NCI-H1417 treated with DMSO at 0.1 percent for 48 hours (cell line): ENCODE measurements around the gene STRN.
"Not testable (repeated sequence)": the region's sequence is repeated elsewhere in the genome, so short reads cannot be mapped to it uniquely, and the experiment has no call there.

Source experiments
- DNase-seq: peaks from one replicate; lab custom pipeline; 2025; lab: John Stamatoyannopoulos, UW

STRN gene, protein sequence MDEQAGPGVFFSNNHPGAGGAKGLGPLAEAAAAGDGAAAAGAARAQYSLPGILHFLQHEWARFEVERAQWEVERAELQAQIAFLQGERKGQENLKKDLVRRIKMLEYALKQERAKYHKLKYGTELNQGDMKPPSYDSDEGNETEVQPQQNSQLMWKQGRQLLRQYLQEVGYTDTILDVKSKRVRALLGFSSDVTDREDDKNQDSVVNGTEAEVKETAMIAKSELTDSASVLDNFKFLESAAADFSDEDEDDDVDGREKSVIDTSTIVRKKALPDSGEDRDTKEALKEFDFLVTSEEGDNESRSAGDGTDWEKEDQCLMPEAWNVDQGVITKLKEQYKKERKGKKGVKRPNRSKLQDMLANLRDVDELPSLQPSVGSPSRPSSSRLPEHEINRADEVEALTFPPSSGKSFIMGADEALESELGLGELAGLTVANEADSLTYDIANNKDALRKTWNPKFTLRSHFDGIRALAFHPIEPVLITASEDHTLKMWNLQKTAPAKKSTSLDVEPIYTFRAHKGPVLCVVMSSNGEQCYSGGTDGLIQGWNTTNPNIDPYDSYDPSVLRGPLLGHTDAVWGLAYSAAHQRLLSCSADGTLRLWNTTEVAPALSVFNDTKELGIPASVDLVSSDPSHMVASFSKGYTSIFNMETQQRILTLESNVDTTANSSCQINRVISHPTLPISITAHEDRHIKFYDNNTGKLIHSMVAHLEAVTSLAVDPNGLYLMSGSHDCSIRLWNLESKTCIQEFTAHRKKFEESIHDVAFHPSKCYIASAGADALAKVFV

DNA sequence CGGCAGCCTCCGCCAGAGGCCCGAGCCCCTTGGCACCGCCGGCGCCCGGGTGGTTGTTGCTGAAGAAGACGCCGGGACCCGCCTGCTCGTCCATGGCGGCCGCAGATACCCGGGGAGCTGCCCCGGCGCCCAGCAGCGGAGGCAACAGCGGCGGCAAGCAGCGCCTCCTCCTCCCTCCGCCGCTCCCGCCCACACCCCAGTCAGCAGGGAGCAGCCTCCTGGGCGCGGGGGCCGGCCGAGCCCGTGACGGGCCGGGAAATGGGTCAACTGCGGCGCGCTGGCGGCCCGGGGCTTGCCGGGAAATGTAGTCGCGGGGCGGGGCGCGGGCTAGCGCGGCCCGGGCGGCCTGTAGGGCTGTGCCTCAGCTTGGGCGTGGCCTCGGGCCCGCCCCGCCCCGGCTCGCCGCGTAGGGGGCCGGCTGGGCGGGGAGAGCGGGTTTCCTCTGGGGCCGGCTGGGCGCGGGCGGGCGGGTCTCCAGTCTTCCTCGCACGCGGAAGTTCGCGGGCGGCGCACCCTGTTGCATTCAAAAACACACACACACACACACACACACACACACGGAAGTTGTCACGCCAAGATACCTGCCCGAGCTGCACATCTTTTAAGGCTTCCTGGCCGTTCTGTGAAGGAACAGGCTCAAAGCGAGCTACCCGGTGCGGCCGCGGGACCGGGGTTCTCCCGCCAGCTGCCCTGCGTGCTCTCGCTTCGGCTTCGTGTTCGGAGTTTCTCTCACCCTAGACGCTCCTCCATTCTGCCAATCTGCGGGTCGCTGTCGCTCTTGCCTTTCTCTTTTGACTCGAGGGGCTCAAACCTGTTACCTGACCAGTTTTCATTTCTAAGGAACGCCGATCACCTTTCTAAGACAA lies at the start of gene STRN:
Gene STRN (minus strand): TSS at position 167 of the 866 bp plus-strand sequence. CDS start 73 bp downstream, at position 94.
- peak; percentile 82 for DNase-seq

DNA sequence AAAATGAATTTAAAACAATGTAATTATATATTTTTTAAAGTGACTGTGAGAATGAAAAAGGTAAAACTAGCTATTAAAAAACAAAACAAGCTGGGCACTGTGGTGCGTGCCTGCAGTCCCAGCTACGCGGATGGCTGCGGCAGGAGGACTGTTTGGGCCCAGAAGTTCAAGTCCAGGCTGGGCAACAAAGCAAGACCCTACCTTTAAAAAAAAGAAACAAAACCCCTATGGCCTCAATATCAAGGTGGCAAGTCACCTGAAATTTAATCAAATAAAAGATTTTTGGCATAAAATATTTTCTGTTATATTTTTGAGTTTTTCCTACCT lies 46.9 kb upstream of the STRN start:
- no peak for DNase-seq

GRCh38 chr2:37011130-37011529 lies 44.8 kb upstream of the STRN start:
- DNase-seq = no peak

- DNase-seq = no peak
Measured at GRCh38 chr2:37005118-37005868, 39.0 kb upstream of the STRN start.

GRCh38 chr2:37000988-37001556 lies 34.7 kb upstream of the STRN start:
- no peak for DNase-seq

- no peak for DNase-seq
Measured at GRCh38 chr2:37000318-37000717, 34.0 kb upstream of the STRN start.

DNA sequence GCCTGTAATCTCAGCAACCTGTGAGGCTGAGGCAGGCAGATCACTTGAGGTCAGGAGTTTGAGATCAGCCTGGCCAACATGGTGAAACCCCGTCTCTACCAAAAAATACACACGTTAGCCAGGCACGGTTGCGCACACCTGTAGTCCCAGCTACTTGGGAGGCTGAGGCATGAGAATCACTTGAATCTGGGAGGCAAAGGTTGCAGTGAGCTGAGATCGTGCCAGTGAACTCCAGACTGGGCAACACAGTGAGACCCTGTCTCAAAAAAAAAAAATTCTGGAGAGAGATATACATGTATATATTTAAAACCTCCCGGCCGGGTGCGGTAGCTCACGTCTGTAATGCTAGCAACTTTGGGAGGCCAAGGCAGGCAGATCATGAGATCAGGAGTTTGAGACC lies 33.1 kb upstream of the STRN start:
- DNase-seq = not testable (repeated sequence)

DNA sequence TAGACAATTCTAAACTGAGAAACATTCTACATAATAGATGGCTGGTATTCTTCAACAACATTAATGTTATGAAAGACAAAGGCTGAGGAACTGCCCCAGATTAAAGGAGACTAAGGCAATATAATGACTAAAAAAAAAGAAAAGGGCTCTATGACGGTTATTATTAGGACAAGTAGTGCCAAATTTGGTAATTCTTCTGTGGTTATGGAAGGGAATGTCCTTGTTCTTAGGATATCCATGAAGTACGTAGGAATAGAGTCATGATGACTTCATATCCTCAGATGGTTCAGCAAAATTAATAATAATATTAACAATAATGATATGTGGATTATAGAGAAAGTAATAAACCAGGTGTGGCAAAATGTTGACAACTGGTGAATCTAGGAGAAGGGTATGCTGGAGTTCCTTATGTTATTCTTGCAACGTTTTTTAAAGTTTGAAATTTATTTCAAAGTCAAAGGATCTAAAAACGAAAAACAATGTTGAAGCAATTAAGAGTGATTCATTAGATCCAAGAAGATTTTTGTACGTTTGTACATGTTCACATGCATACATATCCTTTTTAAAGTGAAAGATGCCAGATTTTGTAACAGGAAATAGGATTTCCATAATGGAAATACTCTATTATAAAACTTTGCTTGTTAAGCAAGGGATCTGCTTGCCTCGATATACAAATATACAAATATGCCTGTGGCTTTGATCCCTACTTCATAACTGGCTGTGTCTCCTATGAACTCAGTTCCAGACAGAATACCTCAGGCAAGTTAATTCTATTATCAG lies 27.7 kb upstream of the STRN start:
- DNase-seq = no peak

GRCh38 chr2:36988008-36988407 lies 21.7 kb upstream of the STRN start:
- no peak for DNase-seq

DNA sequence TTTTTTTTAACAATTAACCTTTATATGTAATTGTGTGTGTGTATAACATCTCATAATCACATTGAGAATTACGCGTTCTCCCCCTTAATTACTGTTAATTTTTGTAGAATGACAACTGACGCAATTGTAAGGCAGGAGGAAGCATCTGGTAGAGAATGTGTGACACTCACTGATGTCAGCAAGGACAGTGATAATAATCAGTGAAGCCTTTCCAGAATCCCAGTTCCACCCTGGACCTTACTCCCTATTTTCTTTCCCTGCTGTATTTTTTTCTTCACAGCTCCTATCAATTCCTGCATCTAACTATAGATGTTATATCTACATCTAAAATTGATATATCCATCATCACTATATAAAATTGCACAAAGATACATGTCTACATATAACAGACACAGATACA lies 16.1 kb upstream of the STRN start:
- DNase-seq = no peak

DNA sequence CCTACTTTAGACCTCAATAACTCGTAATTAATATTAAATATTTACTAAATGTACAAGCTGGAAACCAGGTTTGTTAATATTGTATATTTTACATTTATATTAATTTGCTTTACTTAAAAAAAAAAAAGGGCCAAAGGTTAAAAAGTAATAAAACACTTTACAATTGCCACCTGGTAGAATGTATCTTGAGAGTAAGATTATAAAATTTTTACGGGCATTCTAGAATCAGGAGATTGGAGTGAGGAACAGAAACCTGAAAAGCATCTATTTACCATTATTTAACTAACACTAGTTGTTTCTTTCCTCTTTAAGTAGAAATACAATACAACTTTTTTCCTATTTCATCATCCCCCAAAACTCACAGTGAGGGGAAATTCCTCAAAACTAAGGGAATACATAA lies 15.6 kb upstream of the STRN start:
- no peak for DNase-seq

DNA sequence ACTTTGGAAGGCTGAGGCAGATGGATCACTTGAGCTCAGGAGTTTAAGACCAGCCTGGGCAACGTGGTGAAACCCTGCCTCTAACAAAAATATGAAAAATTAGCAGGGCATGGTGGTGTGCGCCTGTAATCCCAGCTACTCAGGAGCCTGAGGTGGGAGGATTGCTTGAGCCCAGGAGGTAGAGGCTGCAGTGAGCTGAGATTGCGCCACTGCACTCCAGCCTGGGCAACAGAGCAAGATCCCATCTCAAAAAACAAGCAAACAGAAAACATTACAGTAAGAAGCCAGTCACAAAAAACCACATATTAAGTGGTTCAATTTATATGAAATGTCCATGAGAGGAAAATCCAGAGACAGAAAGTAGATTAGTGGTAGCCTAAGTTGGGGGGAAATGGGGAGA lies 12.7 kb upstream of the STRN start:
- DNase-seq = not testable (repeated sequence)

- DNase-seq = no peak
Measured at GRCh38 chr2:36976065-36976464, 9.7 kb upstream of the STRN start.

DNA sequence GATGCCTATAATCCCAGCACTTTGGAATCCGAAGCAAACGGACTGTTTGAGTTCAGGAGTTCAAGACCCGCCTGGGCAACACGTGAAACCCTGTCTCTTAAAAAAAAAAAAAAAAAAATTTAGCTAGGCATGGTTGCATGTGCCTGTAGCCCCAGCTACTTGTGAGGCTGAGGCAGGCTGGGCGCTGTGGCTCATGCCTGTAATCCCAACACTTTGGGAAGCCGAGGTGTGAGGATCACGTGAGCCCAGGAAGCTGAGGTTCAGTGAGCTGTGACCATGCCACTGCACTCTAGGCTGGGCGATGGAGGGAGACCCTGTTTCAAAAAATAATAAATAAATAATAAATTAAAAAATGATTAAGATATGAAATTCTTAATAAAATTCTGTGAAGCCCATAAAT lies 9.0 kb upstream of the STRN start:
- DNase-seq = no peak

GRCh38 chr2:36973320-36973719 lies 7.0 kb upstream of the STRN start:
- DNase-seq = no peak

- no peak for DNase-seq
Measured at GRCh38 chr2:36971990-36972389, 5.7 kb upstream of the STRN start.

DNA sequence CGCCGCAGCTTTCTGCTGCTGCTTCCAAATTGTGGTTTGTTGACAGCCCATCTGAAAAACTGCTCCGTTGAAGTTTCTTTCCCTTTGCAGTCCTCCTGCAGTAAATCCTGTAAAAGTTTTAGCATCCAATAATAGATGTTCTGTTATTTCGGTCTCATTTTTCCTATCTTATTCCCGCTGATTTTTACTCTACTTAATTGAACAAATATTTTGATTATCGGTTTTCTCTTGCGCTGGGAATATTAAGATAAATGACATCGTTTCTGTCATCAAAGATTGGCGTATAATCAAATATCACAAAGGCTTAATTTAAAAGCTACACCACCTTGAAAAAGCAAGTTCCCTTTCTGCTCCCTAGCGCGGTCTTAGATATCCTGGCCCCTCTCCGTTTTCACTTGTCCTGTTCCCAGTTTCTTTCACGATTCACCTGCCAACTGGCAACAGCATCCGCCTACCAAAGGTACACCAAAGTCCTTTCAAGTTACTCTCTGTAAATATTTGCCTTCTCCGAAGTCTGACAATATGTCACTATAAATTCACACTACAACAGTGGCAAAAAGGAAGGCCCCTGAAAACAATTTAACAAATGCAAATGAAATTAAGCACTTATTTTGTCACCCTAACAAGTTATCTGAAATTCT lies 1.0 kb upstream of the STRN start:
- DNase-seq = no peak

- DNase-seq = no peak
Measured at GRCh38 chr2:36965751-36966369, 476 bp downstream of the STRN start.

- DNase-seq = no peak
Measured at GRCh38 chr2:36965206-36965605, 1.1 kb downstream of the STRN start.
